NCI-H1417 treated with DMSO at 0.1 percent for 48 hours (cell line): ENCODE measurements around the gene MOGAT1.

ENCODE experiments used
- DNase-seq: peaks from one replicate; lab custom pipeline; 2025; lab: John Stamatoyannopoulos, UW

The MOGAT1 gene, protein sequence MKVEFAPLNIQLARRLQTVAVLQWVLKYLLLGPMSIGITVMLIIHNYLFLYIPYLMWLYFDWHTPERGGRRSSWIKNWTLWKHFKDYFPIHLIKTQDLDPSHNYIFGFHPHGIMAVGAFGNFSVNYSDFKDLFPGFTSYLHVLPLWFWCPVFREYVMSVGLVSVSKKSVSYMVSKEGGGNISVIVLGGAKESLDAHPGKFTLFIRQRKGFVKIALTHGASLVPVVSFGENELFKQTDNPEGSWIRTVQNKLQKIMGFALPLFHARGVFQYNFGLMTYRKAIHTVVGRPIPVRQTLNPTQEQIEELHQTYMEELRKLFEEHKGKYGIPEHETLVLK

DNA sequence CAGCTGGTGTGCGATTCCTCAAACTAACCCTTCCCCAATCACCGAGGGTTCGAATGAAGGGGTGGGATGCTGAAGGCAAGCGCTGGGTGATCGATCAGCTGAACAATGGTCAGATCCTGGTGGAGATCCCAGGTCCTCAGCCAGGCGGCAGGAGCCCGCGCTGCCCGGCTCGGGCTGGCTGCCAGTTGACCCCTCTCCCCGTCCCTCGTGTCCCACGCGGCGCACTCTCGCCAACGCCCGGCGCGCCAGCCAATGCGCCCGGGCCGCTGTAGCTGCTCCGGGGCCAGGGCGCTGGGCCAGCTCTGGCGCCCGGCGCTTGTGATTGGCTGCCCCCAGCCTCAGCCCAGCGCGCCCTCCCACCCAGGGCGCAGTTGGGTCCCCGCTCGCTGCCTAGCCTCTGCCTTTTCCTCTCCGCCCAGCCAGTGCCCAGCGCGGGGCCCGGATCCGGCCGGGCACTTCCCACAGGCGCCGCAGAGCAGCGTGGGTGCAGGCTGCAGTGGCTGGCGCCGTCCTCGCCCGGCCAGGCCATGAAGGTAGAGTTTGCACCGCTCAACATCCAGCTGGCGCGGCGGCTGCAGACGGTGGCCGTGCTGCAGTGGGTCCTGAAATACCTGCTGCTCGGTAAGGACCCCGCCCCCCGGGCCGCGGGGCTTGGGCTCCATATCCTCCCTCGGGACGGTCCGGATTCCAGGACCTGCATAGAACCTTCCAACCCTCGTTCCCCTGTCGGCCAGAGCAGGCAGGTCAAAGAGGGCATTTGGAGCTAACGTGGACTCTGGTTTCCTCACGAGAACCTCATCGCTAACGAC lies at the start of gene MOGAT1:
Gene MOGAT1, plus strand, starts transcription at position 400 of the 809 bp plus-strand sequence. Its CDS starts 128 bp downstream, at position 528.
- DNase-seq: no peak

DNA sequence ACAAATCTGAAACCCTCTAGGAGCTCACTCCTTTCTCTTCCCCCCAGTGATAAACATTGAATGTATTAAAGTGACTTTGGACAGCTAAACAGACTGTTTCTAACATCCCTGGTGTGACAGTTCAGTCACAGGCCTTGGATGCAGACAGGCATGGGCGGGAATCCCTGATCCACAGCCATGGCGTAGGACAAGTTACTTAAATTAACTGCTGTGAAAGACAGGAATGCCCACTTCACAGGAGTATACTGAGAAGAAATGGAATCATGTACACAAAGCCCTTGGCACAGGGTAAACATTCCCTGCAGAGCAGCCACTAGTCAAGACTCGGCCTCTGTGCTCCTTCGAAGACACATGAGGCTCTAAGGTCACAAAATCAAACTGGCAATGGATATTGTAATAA lies 49.6 kb upstream of the MOGAT1 start:
- DNase-seq: no peak

DNA sequence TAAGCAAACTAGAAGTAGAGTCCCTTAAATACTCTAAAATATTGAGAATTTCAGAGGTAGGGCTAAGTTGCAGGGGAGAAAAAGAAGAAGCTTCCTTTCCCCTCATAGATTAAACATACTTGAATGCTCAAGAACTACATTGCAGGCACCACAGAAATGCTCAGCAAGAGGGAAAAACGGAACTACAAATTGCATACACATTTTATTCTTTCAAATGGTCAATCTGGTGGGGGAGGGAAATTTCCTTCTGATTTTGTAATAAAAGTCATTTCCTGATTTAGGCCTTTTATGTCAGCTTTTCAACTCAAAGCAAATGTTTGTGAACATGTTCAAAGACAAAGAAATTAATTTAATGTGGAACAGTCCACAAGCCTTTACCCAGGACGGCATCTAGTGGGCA lies 48.5 kb upstream of the MOGAT1 start:
- DNase-seq: no peak

DNA sequence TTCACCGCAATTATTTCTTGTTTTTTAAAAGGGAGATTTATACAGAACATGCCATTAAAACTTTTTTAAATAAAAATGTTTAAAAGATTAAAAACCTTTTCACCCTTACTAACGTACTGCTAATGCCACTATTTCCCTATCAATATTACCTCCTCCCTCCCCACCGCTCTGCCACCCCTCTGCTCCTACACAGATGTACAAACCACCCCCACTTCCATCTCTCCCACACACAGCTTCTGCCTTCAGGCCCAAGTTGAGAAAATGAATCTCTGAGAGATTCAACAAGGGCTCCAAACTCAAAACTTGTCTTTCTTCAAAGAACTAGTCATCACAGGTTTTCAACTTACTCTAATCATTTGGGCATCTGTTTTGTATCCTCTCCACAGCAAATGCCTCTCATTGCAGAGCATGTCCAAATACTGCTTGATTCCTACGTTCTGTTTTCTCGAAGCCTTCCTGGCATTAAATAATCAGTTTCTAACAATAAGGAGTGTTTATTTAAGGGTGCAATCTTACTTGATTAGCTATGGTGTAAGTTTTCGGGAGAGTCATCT lies 47.6 kb upstream of the MOGAT1 start:
- no peak for DNase-seq

DNA sequence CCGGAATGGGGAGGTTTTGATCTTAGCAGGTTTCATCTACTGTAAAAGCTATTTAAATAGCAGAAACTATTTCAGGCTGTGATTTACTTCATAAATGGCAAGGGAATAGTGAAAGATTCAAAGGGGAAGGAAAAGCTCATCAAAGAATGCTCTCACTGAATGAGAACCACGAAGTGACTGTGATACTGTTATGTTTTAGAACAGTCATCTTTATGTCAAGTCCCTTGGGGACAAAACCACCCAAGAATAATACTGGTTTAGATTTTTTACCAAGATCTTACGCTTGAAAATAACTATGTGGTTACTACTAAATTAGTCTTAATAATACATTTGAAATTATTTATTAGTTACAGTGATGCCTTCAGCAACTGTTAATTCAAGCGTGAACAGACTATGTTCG lies 43.7 kb upstream of the MOGAT1 start:
- DNase-seq: no peak

GRCh38 chr2:222635295-222635694 lies 36.2 kb upstream of the MOGAT1 start:
- no peak for DNase-seq

DNA sequence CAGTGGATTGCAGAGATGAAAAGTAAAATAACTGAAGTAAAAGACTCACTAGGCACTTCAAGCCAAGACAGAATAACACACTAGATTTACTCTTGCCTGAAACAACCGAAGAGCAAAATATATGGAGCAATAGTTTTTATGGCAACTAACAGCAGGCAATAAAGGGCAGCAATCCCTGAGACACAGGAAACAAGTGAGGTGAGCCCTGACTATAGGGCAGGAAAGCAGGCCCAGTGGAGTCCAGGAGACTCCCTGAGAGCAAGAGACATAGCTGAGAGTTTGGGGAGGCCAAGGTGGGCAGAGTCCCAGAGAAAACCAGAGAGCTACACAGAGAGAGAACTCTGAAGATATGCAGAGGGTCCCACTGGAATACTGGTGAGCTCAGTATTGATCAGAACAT lies 34.4 kb upstream of the MOGAT1 start:
- DNase-seq: no peak

DNA sequence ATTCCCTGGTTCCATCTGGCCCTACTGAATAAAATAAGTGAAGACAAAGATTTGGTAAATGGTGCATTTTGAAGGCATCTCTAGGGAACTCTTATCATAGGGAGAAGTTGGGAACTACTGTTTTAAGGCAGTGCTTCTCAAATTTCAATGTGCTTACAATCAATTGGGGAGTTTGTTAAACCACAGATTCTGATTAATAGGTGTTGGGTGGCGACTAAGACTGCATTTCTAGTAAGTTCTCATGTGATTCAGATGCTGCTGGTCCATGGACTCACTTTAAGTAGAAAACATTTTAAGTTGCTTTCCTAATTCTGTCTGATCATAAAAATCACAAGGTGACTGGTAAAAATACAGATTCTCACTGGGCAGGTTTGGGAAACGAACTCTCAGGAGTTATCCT lies 30.1 kb upstream of the MOGAT1 start:
- DNase-seq: no peak

DNA sequence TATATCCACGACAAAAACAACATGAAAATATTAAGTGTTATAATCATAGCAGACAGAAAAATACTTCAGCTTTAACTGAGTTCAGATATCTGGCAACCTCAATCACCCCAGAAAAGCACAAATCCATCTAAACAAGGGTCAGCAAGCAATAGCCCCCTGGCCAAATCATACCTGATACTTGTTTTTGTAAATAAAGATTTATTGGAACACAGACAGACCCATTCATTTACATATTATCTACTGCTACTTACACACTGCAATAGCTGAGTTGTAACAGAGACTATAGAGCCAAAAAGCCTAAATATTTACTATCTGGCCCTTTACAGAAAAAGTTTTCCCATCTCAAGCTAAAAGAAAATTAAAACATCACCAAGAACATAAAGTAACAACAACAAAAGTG lies 28.3 kb upstream of the MOGAT1 start:
- no peak for DNase-seq

- DNase-seq: no peak
Measured at GRCh38 chr2:222646008-222646407, 25.4 kb upstream of the MOGAT1 start.

GRCh38 chr2:222649801-222650200 lies 21.7 kb upstream of the MOGAT1 start:
- DNase-seq: no peak

DNA sequence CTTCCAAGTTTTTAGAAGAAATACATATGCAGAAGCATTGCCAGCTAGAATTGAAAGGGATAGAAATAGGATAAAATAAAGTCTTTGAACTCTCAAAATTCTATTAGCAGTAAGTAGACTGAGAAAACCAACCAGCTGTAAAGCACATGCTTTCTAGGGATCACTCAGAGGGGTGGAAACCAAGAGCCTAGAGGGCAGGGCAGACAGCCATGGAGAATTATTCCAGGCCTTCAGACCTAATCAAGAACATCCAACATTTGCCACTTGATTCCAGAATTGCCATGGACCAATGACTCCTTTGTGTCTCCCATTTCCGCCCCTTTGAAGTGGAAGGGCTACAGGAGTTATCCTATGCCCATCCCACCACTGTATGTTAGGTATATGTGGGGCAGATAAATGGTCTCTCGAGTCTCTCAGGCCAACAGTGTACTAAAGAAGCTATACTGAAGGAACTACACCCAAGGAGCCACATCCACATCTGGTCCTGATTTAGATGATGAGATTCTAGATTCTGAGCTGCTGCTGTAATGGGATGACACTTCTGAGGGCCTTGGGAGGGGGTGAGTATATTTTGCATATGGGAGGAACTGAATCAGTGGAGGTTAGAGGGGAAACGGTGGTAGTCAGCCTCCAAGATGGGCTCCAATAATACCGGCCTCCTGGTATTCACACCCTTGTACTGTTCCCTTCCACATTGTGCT lies 19.6 kb upstream of the MOGAT1 start:
- no peak for DNase-seq

DNA sequence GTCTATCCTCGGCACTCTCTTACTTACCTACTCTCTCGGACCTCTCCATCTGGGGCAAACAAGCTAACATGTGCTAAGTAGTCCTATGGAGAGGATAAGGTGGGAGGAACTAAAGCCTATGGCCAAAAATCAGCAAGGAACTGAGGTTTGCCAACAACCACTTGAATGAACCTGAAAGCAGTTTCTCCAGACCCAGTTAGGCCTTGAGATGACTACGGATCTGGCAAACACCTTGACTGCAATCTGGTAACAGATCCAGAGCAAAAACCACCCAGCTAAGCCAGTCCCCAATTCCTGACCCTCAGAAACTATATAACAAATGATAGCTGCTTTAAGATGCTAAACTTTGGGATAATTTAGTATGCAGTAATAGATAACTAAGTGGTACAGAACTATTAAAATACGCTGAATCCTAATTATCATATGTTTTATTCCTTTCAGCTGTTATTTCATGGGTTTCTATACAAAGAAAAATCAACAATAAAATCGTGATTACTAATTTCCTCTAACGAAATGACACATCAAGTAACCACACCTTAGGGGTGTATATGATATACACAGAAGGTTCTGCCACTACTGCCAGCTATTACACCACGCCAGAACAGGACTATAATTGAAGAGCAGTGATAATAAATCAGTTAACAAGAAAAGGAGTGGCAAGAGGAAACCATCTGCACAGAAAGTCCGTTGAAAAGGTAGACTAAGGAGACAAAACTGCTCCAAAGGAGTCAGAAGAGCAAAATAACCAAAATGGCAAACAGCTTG lies 18.8 kb upstream of the MOGAT1 start:
- DNase-seq: no peak

- DNase-seq: no peak
Measured at GRCh38 chr2:222653280-222653679, 18.2 kb upstream of the MOGAT1 start.

- DNase-seq: peak; percentile 89
Measured at GRCh38 chr2:222655787-222656525, 15.5 kb upstream of the MOGAT1 start, which contains the start of gene FARSB. TSS of gene FARSB (minus strand) at chr2:222656092. CDS start at chr2:222656073, 19 bp downstream.

- no peak for DNase-seq
Measured at GRCh38 chr2:222656526-222657446, 14.7 kb upstream of the MOGAT1 start.

- no peak for DNase-seq
Measured at GRCh38 chr2:222663479-222663878, 8.0 kb upstream of the MOGAT1 start.

GRCh38 chr2:222668494-222669154 lies 2.8 kb upstream of the MOGAT1 start:
- DNase-seq: no peak

DNA sequence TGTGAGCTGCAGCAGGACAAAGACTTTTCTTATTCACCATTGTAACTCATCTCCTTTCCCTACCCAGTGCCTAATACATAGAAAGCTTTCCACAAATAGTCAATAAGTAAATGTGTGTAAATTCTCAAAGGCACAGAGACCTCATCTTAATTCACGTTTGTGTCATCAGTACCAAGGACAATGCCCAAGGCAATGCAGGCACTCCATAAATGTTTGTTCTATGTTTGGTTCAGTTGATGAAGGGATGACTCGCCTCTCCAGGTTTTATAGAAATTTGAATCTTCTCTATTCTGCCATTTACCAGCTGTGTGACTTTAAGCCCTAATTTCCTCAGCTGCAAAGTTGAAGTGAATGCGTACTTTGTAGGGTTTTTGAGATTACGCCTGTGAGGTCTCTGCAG lies 2.1 kb upstream of the MOGAT1 start:
- DNase-seq: no peak
